WTC11 (cell line): ENCODE results near the gene GATA2.

Source experiments
- ATF3 ChIP-seq: sonication (generic); formaldehyde crosslinking; conservative IDR thresholded peaks from 2 replicates; pipeline ENCODE4 v1.8.1; 2022; ENCODE audit warnings: mild to moderate bottlenecking, missing genetic modification reagents
- CTCF ChIP-seq: fragments of 200-600 bp; IDR thresholded peaks from 2 replicates; pipeline ENCODE4 v1.8.0; 2022; ENCODE audit warnings: antibody characterized with exemption
- E2F4 ChIP-seq: sonication (generic); formaldehyde crosslinking; IDR thresholded peaks from 2 replicates; pipeline ENCODE4 v1.8.1; 2022; ENCODE audit warnings: low read depth, mild to moderate bottlenecking, moderate library complexity, missing genetic modification reagents, borderline replicate concordance
- ESRRA ChIP-seq: sonication (generic); formaldehyde crosslinking; IDR thresholded peaks from 2 replicates; pipeline ENCODE4 v1.8.1; 2022; ENCODE audit warnings: mild to moderate bottlenecking, missing genetic modification reagents, borderline replicate concordance
- IRF2 ChIP-seq: sonication (generic); formaldehyde crosslinking; IDR thresholded peaks from 2 replicates; pipeline ENCODE4 v1.8.0; 2022; ENCODE audit warnings: low read depth, missing genetic modification reagents, borderline replicate concordance
- JUN ChIP-seq: sonication (generic); formaldehyde crosslinking; IDR thresholded peaks from 2 replicates; pipeline ENCODE4 v1.8.0; 2023; ENCODE audit warnings: mild to moderate bottlenecking, missing genetic modification reagents
- NR1H2 ChIP-seq: sonication (generic); formaldehyde crosslinking; IDR thresholded peaks from 2 replicates; pipeline ENCODE4 v1.9.0; 2021; ENCODE audit warnings: mild to moderate bottlenecking, moderate library complexity, missing genetic modification reagents
- NR2C2 ChIP-seq: sonication (generic); formaldehyde crosslinking; IDR thresholded peaks from 2 replicates; pipeline ENCODE4 v1.8.0; 2022; ENCODE audit warnings: mild to moderate bottlenecking, missing genetic modification reagents
- OVOL2 ChIP-seq: fragments of 250-450 bp; sonication (Bioruptor Pico); IDR thresholded peaks from 2 replicates; pipeline ENCODE4 v1.9.0; 2021; ENCODE audit warnings: mild to moderate bottlenecking, borderline replicate concordance
- RELA ChIP-seq: sonication (generic); formaldehyde crosslinking; IDR thresholded peaks from 2 replicates; pipeline ENCODE4 v1.8.1; 2022; ENCODE audit warnings: missing genetic modification reagents, mild to moderate bottlenecking, borderline replicate concordance
- ZNF121 ChIP-seq: sonication (generic); formaldehyde crosslinking; IDR thresholded peaks from 2 replicates; pipeline ENCODE4 v1.8.0; 2023; ENCODE audit warnings: missing genetic modification reagents
- ZNF263 ChIP-seq: sonication (generic); formaldehyde crosslinking; IDR thresholded peaks from 2 replicates; pipeline ENCODE4 v1.8.1; 2022; ENCODE audit warnings: low read depth, mild to moderate bottlenecking, moderate library complexity, missing genetic modification reagents
- ZNF317 ChIP-seq: sonication (generic); formaldehyde crosslinking; IDR thresholded peaks from 2 replicates; pipeline ENCODE4 v1.8.1; 2023; ENCODE audit warnings: low read depth, mild to moderate bottlenecking, moderate library complexity, missing genetic modification reagents, borderline replicate concordance
- ZNF512 ChIP-seq: sonication (generic); formaldehyde crosslinking; IDR thresholded peaks from 2 replicates; pipeline ENCODE4 v1.8.1; 2022; ENCODE audit warnings: missing genetic modification reagents, borderline replicate concordance

- TF ChIP-seq CTCF (no peak), ESRRA (CRISPR knock-in tag) (no peak), NR1H2 (CRISPR knock-in tag) (no peak), RELA (CRISPR knock-in tag) (no peak), ZNF512 (CRISPR knock-in tag) (no peak), E2F4 (CRISPR knock-in tag) (no peak), ZNF263 (CRISPR knock-in tag) (no peak), JUN (no peak), NR2C2 (CRISPR knock-in tag) (no peak), OVOL2 (CRISPR knock-in tag) (no peak), ZNF121 (no peak), ZNF317 (CRISPR knock-in tag) (no peak), ATF3 (CRISPR knock-in tag) (no peak), IRF2 (CRISPR knock-in tag) (no peak)
Observed at GRCh38 chr3:128456776-128457715, 36.0 kb downstream of the GATA2 start.
